ENCODE measurements around the gene ACBD7.

Gene ACBD7

DNA sequence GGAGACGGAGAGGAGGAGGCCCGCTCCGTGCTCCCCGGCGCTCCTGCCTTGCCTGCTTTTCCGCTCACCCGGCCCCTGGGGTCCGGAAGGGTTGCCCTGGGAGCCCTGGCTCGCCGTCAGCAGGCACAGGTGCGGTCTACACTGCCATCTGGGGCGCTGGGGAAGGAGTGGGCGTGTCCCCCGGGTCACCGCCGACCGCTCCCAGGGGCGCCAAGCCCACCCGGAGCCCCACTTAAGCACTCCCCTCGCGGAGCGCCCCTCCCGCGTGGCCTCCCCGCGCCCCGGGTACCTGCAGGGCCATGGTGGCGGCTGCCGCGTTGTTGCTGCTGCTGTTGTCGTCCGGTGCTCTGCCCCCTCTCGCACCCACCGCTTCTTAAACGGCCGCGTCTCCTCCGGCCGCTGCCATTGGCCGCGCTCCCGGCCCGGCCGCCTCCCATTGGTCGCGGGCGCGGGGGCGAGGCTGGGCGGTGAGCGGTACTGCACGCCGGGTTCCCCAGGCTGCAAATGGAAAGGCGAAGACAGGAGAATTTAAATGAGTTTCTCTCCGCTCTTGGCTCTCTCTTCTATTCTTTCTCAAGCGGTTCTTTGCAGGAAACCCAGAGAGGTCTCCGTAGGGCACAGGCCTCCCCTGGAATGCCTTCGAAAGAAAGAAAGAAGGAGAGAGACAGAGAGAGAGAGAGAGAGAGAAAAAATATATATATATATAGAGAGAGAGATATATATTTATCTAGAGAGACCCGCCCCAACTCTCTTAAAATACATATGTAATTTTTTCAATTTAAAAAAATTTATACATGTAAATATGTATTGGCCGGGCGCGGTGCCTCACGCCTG is at the start of gene ACBD7:
Gene ACBD7 (minus strand): TSS at position 349 of the 834 bp plus-strand sequence. CDS start 48 bp downstream, at position 301.
- no peaks in the 10 kb centered on the region for H3K27me3 ChIP-seq (ENCODE audit: low read depth, low read length)
- H3K36me3 ChIP-seq (ENCODE audit: control insufficient read depth in 1 of 2, insufficient read depth in 2 of 2, low read length in 2 of 2): no peaks in the 10 kb centered on the region
- peaks cover 5 to 7% of the 10 kb centered on the region in 2 donors for H3K4me1 ChIP-seq (ENCODE audit: control insufficient read depth in 1 of 2, insufficient read depth in 2 of 2, low read length in 2 of 2)
- no peak within 1 kb of the TSS for H3K27ac ChIP-seq (ENCODE audit: low read length)
- H3K9me3 ChIP-seq (ENCODE audit: control insufficient read depth in 1 of 2, low read length in 2 of 2): no peaks in the 10 kb centered on the region
- H3K4me3 ChIP-seq (ENCODE audit: low read depth in 1 of 2, low read length in 2 of 2): peak within 1 kb of the TSS; percentile 26 to 87

DNA sequence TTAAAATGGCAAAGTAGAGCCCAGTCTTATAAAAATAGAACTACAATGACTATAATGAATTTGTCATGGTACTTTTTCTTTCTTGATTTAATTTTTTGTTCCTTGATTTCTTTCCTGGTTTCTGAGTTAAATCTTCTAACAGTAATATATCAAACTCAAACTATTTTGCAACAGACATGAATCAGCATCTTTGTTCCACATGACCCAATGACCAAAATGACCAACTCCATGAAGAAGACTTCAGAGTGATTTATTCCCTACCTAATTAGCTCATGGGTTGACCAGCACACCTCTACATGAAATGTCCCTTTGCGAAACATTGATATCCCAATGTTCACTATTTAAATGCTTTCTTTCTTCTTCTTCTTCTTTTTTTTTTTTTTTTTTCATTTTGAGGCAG is 49.1 kb upstream of the ACBD7 start:
- peaks cover 27 to 33% of the 10 kb centered on the region in 2 donors for H3K36me3 ChIP-seq (ENCODE audit: control insufficient read depth in 1 of 2, insufficient read depth in 2 of 2, low read length in 2 of 2)
- H3K27ac ChIP-seq (ENCODE audit: low read length): no peak overlapping the region
- H3K9me3 ChIP-seq (ENCODE audit: control insufficient read depth in 1 of 2, low read length in 2 of 2): no peaks in the 10 kb centered on the region
- H3K4me3 ChIP-seq (ENCODE audit: low read depth in 1 of 2, low read length in 2 of 2): no peak overlapping the region
- H3K4me1 ChIP-seq (ENCODE audit: control insufficient read depth in 1 of 2, insufficient read depth in 2 of 2, low read length in 2 of 2): no peaks in the 10 kb centered on the region
- H3K27me3 ChIP-seq (ENCODE audit: low read depth, low read length): no peaks in the 10 kb centered on the region

DNA sequence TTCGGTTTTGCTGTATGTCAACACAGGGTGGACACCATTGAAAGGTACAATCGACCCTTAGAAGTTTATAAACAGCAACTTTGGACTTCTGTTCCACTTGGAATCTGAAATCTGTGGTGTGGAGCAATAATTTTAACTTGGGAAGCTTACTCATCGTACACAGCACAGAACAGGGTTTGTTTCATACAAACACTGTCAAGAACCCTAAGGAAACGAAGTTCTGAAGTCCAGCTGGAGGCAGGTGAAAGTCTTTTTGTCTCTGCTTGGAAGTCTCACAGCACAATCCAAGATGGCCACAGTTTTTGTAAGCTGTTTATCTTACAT is 48.4 kb upstream of the ACBD7 start:
- Histone ChIP-seq H3K4me1 (ENCODE audit: control insufficient read depth in 1 of 2, insufficient read depth in 2 of 2, low read length in 2 of 2) (no peaks in the 10 kb centered on the region), H3K36me3 (ENCODE audit: control insufficient read depth in 1 of 2, insufficient read depth in 2 of 2, low read length in 2 of 2) (peaks cover 28 to 36% of the 10 kb centered on the region in 2 donors), H3K4me3 (ENCODE audit: low read depth in 1 of 2, low read length in 2 of 2) (no peak overlapping the region), H3K9me3 (ENCODE audit: control insufficient read depth in 1 of 2, low read length in 2 of 2) (no peaks in the 10 kb centered on the region), H3K27me3 (ENCODE audit: low read depth, low read length) (no peaks in the 10 kb centered on the region), H3K27ac (ENCODE audit: low read length) (no peak overlapping the region)

DNA sequence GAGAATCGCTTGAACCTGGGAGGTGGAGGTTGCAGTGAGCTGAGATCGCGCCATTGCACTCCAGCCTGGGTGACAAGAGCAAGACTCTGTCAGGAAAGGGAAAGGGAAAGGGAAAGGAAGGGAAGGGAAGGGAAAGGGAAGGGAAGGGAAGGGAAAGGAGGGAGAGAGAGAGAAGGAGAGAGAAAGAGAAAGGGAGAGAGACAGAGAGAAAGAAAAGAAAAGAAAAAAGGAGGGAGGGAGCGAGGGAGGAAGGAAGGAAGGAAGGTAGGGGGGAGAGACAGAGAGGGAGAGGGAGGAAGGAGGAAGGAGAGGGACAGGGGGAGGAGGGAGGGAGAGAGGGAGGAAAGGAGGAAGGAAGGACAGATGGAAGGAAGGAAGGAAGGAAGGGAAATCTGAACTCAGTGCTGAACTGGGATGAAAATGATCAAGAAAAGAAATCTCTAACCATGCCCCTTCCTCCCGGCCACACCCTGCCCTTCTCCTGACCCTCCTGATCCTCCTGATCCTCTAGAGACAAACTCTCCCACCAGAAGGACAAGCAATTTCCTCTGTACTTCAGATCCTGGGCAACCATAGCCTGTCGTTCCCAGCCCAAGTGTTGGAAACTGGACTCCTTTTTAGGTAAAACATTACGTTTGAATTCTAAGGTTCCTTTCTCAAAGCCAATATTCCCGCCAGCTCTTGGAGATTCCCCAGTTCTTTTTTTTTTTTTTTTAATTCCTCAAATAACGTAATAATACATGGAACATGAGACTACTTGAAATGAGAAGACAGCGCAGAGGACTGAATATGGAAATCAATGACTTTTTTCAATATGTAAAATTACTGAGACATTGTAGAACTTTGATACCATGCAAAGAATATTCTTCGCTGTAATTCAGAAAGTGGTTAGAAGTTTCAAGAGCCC is 47.8 kb upstream of the ACBD7 start:
- H3K27me3 ChIP-seq (ENCODE audit: low read depth, low read length): no peaks in the 10 kb centered on the region
- H3K9me3 ChIP-seq (ENCODE audit: control insufficient read depth in 1 of 2, low read length in 2 of 2): no peaks in the 10 kb centered on the region
- H3K4me3 ChIP-seq (ENCODE audit: low read depth in 1 of 2, low read length in 2 of 2): no peak overlapping the region
- H3K36me3 ChIP-seq (ENCODE audit: control insufficient read depth in 1 of 2, insufficient read depth in 2 of 2, low read length in 2 of 2): peaks cover 28 to 40% of the 10 kb centered on the region in 2 donors
- H3K4me1 ChIP-seq (ENCODE audit: control insufficient read depth in 1 of 2, insufficient read depth in 2 of 2, low read length in 2 of 2): no peaks in the 10 kb centered on the region
- H3K27ac ChIP-seq (ENCODE audit: low read length): no peak overlapping the region

DNA sequence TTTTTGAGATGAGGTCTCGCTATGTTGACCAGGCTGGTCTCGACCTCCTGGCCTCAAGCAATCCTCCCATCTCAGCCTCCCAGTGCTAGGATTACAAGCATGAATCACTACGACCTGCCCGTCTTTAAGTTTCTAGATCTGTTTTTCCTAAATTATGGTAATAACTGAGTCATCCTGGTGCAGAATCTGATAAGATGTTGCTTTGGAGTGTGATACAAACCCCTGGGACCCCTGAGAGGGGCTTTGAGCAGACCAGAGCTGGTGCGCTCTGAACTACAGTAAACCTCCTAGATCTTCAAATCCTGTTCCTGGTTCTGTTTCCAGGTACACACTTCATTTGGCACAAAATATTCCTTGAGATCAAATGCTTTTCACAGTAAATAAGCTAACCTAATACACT is 42.8 kb upstream of the ACBD7 start:
- Histone ChIP-seq H3K27me3 (ENCODE audit: low read depth, low read length) (no peaks in the 10 kb centered on the region), H3K27ac (ENCODE audit: low read length) (no peak overlapping the region), H3K4me1 (ENCODE audit: control insufficient read depth in 1 of 2, insufficient read depth in 2 of 2, low read length in 2 of 2) (no peaks in the 10 kb centered on the region), H3K4me3 (ENCODE audit: low read depth in 1 of 2, low read length in 2 of 2) (no peak overlapping the region), H3K36me3 (ENCODE audit: control insufficient read depth in 1 of 2, insufficient read depth in 2 of 2, low read length in 2 of 2) (peaks cover 24 to 45% of the 10 kb centered on the region in 2 donors), H3K9me3 (ENCODE audit: control insufficient read depth in 1 of 2, low read length in 2 of 2) (no peaks in the 10 kb centered on the region)

DNA sequence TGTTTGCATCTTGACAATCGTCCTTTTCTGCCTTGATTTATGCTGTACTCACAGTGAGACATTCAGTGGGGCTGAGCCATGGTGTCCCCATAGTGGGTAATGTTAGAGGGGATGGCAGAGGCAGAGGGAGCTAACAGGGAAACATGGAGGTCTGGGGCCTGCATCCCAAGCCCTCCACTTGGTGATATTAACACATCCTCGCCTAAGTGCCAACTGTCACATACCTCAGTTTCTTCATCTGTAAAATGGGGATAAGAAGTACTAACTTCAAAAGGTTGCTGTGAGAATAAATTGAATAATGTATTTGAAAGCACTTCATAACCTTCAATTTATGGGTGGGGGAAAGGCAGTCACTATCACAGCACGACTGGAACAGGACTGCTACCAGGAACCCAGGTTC is 36.3 kb upstream of the ACBD7 start:
- Histone ChIP-seq H3K36me3 (ENCODE audit: control insufficient read depth in 1 of 2, insufficient read depth in 2 of 2, low read length in 2 of 2) (peaks cover 9 to 26% of the 10 kb centered on the region in 2 donors), H3K4me3 (ENCODE audit: low read depth in 1 of 2, low read length in 2 of 2) (no peak overlapping the region), H3K27ac (ENCODE audit: low read length) (no peak overlapping the region), H3K27me3 (ENCODE audit: low read depth, low read length) (no peaks in the 10 kb centered on the region), H3K4me1 (ENCODE audit: control insufficient read depth in 1 of 2, insufficient read depth in 2 of 2, low read length in 2 of 2) (no peaks in the 10 kb centered on the region), H3K9me3 (ENCODE audit: control insufficient read depth in 1 of 2, low read length in 2 of 2) (no peaks in the 10 kb centered on the region)

DNA sequence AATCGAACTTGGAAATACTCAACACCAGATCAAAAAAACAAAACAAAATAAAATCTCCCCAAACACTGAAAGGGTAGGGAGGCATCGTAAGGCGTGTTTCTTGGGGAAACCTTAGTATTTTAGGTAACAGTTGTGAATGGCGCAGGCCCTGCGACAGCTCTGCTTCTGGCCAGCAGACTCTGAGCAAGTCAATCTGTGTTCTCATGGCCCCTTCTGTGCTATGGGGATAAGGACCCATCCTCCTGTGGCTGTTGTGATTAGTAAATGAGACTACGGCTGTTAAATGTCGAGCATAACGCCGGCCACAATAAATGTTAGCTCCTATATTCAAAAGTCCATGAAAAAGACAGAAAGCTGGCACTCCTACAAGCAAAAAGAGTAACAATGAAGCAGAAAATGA is 35.6 kb upstream of the ACBD7 start:
- Histone ChIP-seq H3K27me3 (ENCODE audit: low read depth, low read length) (no peaks in the 10 kb centered on the region), H3K27ac (ENCODE audit: low read length) (no peak overlapping the region), H3K9me3 (ENCODE audit: control insufficient read depth in 1 of 2, low read length in 2 of 2) (no peaks in the 10 kb centered on the region), H3K4me1 (ENCODE audit: control insufficient read depth in 1 of 2, insufficient read depth in 2 of 2, low read length in 2 of 2) (no peaks in the 10 kb centered on the region), H3K36me3 (ENCODE audit: control insufficient read depth in 1 of 2, insufficient read depth in 2 of 2, low read length in 2 of 2) (peaks cover 12 to 28% of the 10 kb centered on the region in 2 donors), H3K4me3 (ENCODE audit: low read depth in 1 of 2, low read length in 2 of 2) (no peak overlapping the region)

DNA sequence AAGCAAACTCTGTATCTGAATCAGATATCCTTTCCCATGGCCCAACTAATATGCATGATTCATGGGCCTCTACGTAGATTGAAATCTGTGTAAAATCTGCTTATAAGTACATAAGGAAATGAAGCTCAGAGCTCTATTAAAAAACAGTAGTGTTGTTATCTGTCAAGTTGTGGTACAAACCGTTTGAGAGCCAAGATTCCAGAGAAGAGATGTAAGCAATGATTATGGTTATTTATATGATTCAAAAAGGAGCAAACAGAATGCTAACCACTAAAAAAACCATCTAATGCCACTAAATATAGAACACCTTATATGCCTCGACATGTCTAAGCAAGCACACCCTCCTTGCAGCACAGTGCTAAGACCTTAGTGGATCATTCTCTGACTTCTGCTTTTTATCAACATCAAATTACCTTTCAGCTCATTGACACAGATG is 35.2 kb upstream of the ACBD7 start:
- H3K4me3 ChIP-seq (ENCODE audit: low read depth in 1 of 2, low read length in 2 of 2): no peak overlapping the region
- H3K4me1 ChIP-seq (ENCODE audit: control insufficient read depth in 1 of 2, insufficient read depth in 2 of 2, low read length in 2 of 2): no peaks in the 10 kb centered on the region
- no peaks in the 10 kb centered on the region for H3K9me3 ChIP-seq (ENCODE audit: control insufficient read depth in 1 of 2, low read length in 2 of 2)
- no peaks in the 10 kb centered on the region for H3K27me3 ChIP-seq (ENCODE audit: low read depth, low read length)
- peaks cover 15 to 31% of the 10 kb centered on the region in 2 donors for H3K36me3 ChIP-seq (ENCODE audit: control insufficient read depth in 1 of 2, insufficient read depth in 2 of 2, low read length in 2 of 2)
- no peak overlapping the region for H3K27ac ChIP-seq (ENCODE audit: low read length)

DNA sequence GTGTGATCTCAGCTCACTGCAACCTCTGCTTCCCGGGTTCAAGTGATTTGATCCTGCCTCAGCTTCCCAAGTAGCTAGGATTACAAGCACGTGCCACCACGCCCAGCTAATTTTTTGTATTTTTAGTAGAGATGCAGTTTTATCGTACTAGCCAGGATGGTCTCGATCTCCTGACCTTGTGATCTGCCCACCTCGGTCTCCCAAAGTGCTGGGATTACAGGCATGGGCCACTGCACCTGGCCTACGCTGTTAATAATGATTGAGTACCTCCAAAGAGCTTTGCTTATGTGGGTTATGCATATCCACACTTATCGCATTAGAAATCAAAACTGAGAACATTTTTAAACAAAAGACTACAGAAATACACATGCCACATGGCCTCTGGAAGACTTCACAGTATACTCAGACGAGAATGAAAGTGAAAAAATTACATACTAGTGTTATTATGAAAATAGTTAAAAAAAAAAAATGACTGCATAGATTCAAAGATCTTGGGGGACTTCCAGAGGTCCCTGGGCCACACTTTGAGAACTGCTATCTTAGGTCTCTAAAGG is 34.0 kb upstream of the ACBD7 start:
- Histone ChIP-seq H3K4me3 (ENCODE audit: low read depth in 1 of 2, low read length in 2 of 2) (no peak overlapping the region), H3K27me3 (ENCODE audit: low read depth, low read length) (no peaks in the 10 kb centered on the region), H3K4me1 (ENCODE audit: control insufficient read depth in 1 of 2, insufficient read depth in 2 of 2, low read length in 2 of 2) (no peaks in the 10 kb centered on the region), H3K9me3 (ENCODE audit: control insufficient read depth in 1 of 2, low read length in 2 of 2) (no peaks in the 10 kb centered on the region), H3K27ac (ENCODE audit: low read length) (no peak overlapping the region), H3K36me3 (ENCODE audit: control insufficient read depth in 1 of 2, insufficient read depth in 2 of 2, low read length in 2 of 2) (peaks cover 15 to 33% of the 10 kb centered on the region in 2 donors)

DNA sequence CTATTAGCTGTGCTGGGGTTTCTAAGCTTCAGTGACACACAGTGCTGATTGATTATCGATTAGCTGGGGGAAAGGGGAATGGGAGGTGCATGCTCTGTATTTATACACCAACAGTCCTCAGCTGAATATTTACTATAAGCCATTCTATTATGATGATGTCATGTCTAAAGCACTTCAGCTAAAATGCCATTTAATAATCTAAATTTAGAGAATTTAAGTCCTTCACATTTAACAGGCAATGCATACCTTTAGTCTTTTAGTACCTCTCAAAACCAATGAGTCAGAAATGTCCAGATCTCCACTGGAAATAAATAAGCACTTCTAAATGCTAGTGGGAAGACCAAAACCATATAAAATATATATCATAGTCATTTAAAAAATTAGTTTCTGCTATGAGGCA is 33.1 kb upstream of the ACBD7 start:
- no peak overlapping the region for H3K4me3 ChIP-seq (ENCODE audit: low read depth in 1 of 2, low read length in 2 of 2)
- no peaks in the 10 kb centered on the region for H3K27me3 ChIP-seq (ENCODE audit: low read depth, low read length)
- H3K36me3 ChIP-seq (ENCODE audit: control insufficient read depth in 1 of 2, insufficient read depth in 2 of 2, low read length in 2 of 2): peaks cover 19 to 41% of the 10 kb centered on the region in 2 donors
- no peaks in the 10 kb centered on the region for H3K9me3 ChIP-seq (ENCODE audit: control insufficient read depth in 1 of 2, low read length in 2 of 2)
- no peaks in the 10 kb centered on the region for H3K4me1 ChIP-seq (ENCODE audit: control insufficient read depth in 1 of 2, insufficient read depth in 2 of 2, low read length in 2 of 2)
- H3K27ac ChIP-seq (ENCODE audit: low read length): no peak overlapping the region

DNA sequence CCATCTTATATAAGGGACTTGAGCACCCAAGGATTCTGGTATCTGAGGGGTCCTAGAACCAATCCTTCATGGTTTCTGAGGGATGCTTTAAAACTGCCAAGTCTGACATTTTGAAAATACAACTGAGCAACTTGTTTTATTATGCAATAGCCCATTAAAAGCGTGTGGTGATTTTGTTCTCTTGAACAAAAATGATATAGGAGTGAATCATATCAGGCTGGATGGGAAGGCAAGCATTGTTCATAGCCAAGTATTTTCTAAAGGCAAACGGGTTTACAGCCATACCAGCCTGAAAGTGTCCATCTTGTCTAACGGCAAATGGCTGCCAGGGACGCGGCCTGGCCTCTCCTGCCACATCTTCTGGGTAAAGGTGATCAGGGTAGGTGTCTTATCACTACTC is 31.9 kb upstream of the ACBD7 start:
- no peak overlapping the region for H3K4me3 ChIP-seq (ENCODE audit: low read depth in 1 of 2, low read length in 2 of 2)
- H3K27me3 ChIP-seq (ENCODE audit: low read depth, low read length): no peaks in the 10 kb centered on the region
- peaks cover 19 to 39% of the 10 kb centered on the region in 2 donors for H3K36me3 ChIP-seq (ENCODE audit: control insufficient read depth in 1 of 2, insufficient read depth in 2 of 2, low read length in 2 of 2)
- no peaks in the 10 kb centered on the region for H3K4me1 ChIP-seq (ENCODE audit: control insufficient read depth in 1 of 2, insufficient read depth in 2 of 2, low read length in 2 of 2)
- H3K9me3 ChIP-seq (ENCODE audit: control insufficient read depth in 1 of 2, low read length in 2 of 2): no peaks in the 10 kb centered on the region
- H3K27ac ChIP-seq (ENCODE audit: low read length): no peak overlapping the region
